Endothelial cell of umbilical vein (primary cell): Measurements from ENCODE around the gene JAZF1. TPM values are rescaled to one million over a fixed set of nuclear protein-coding genes. Genes with fewer than 3 reads are reported as not detected.
A peak's percentile ranks its signal among the peaks of the same experiment; 100 is the strongest.

ENCODE experiments used
- BruUV-seq: library from RNA; stranded (reverse); fragments of 400-500 nt; replicated peaks from 2 replicates; lab custom pipeline; 2021; lab: Mats Ljungman, UMichigan
- CTCF ChIA-PET: fragments of 300-600, 350-600 bp; sonication (Branson Sonifier 250); formaldehyde crosslinking; loops from one replicate; lab custom pipeline; 2021; ENCODE audit warnings: antibody characterized with exemption, inconsistent platforms; lab: Charles Lee
- POLR2A ChIA-PET: fragments of 300-600, 350-600 bp; sonication (Branson Sonifier 250); formaldehyde crosslinking; loops from one replicate; lab custom pipeline; 2021; ENCODE audit warnings: antibody characterized with exemption, inconsistent platforms; lab: Charles Lee
- DNase-seq: peaks from one replicate; pipeline ENCODE4 v3.0.0-alpha.2; 2011; ENCODE audit warnings: low read depth, low spot score
- FAIRE-seq: peaks from 2 replicates; lab custom pipeline; 2011; peaks lifted over from hg19 to GRCh38; lab: Jason Lieb, UNC
- H2AFZ ChIP-seq: 2 replicates; pipeline ENCODE4 v1.6.0; 2012; ENCODE audit warnings: low read depth, low read length, control low read depth, inconsistent platforms
- H3K27ac ChIP-seq: 2 replicates; pipeline ENCODE4 v1.5.1; 2011; ENCODE audit warnings: low read depth, mild to moderate bottlenecking, control low read depth, low read length, moderate library complexity; ENCODE audit not compliant: insufficient read depth
- H3K27me3 ChIP-seq, 2 experiments: 2 replicates each; pipeline versions ENCODE4 v1.6.0 to v1.6.1; 2011; ENCODE audit warnings: low read length in 2 of 2, mixed read lengths in 1 of 2; ENCODE audit not compliant: control insufficient read depth in 2 of 2, insufficient read depth in 2 of 2
- H3K36me3 ChIP-seq, 2 experiments: 2 replicates in 1 of 2; 3 replicates in 1 of 2; pipeline ENCODE4 v1.5.1; 2011; ENCODE audit warnings: low read length in 2 of 2, mild to moderate bottlenecking in 1 of 2, moderate library complexity in 1 of 2; ENCODE audit not compliant: control insufficient read depth in 2 of 2, insufficient read depth in 2 of 2; ENCODE audit errors: extremely low read depth in 1 of 2
- H3K4me1 ChIP-seq: 3 replicates; pipeline ENCODE4 v1.5.1; 2011; ENCODE audit warnings: mild to moderate bottlenecking, low read length; ENCODE audit not compliant: control insufficient read depth, insufficient read depth; ENCODE audit errors: extremely low read depth
- H3K4me2 ChIP-seq: 2 replicates; pipeline ENCODE4 v1.6.1; 2011; ENCODE audit warnings: low read length, control low read depth, mixed read lengths; ENCODE audit not compliant: insufficient read depth
- H3K4me3 ChIP-seq, 3 experiments: fragments of 200-600 bp in 1 of 3; sonication (generic), shearing (Covaris generic) in 1 of 3; replicated peaks in 1 of 3; 2 replicates each; pipeline ENCODE4 v1.5.1; 2011 to 2016; ENCODE audit warnings: control low read depth in 3 of 3, low read length in 3 of 3, mild to moderate bottlenecking in 2 of 3, inconsistent platforms in 1 of 3, low read depth in 1 of 3, moderate library complexity in 1 of 3; ENCODE audit not compliant: insufficient read depth in 1 of 3
- H3K79me2 ChIP-seq: 2 replicates; pipeline ENCODE4 v1.6.0; 2012; ENCODE audit warnings: low read length, inconsistent platforms; ENCODE audit not compliant: control insufficient read depth, insufficient read depth
- H3K9ac ChIP-seq: replicated peaks from 2 replicates; pipeline ENCODE3; 2011; ENCODE audit warnings: low read length, control low read depth; ENCODE audit not compliant: insufficient read depth; ENCODE audit errors: extremely low read depth
- H3K9me1 ChIP-seq: replicated peaks from 3 replicates; pipeline ENCODE4 v1.6.0; 2011; ENCODE audit warnings: mild to moderate bottlenecking, low read length; ENCODE audit not compliant: control insufficient read depth, insufficient read depth; ENCODE audit errors: extremely low read depth
- H3K9me3 ChIP-seq: replicated peaks from 2 replicates; pipeline ENCODE4 v1.5.1; 2012; ENCODE audit warnings: low read length, inconsistent platforms; ENCODE audit not compliant: control insufficient read depth, insufficient read depth
- H4K20me1 ChIP-seq: replicated peaks from 2 replicates; pipeline ENCODE3; 2011; ENCODE audit warnings: mild to moderate bottlenecking, low read length; ENCODE audit not compliant: control insufficient read depth, insufficient read depth; ENCODE audit errors: extremely low read depth
- EZH2 ChIP-seq: IDR thresholded peaks from 2 replicates; pipeline ENCODE4 v1.6.1; 2012; ENCODE audit warnings: borderline replicate concordance, low read depth, mild to moderate bottlenecking, moderate library complexity, low read length, inconsistent platforms; ENCODE audit not compliant: severe bottlenecking
- FOS ChIP-seq: IDR thresholded peaks from 2 replicates; pipeline ENCODE4 v1.6.1; 2011; ENCODE audit warnings: mild to moderate bottlenecking, low read length, moderate library complexity, borderline replicate concordance; ENCODE audit not compliant: insufficient read depth
- GATA2 ChIP-seq: IDR thresholded peaks from 2 replicates; pipeline ENCODE4 v1.7.0; 2011; ENCODE audit warnings: low read depth, mild to moderate bottlenecking, moderate library complexity, mixed read lengths, low read length; ENCODE audit not compliant: insufficient read length, insufficient read depth
- JUN ChIP-seq: IDR thresholded peaks from 2 replicates; pipeline ENCODE4 v1.6.1; 2011; ENCODE audit warnings: borderline replicate concordance, low read depth; ENCODE audit not compliant: insufficient read length, insufficient read depth
- MYC ChIP-seq: IDR thresholded peaks from one replicate; pipeline ENCODE4 v1.6.1; 2011; ENCODE audit warnings: mild to moderate bottlenecking, low read depth, low read length
- POLR2A ChIP-seq: IDR thresholded peaks from 2 replicates; pipeline ENCODE4 v1.6.1; 2012; ENCODE audit warnings: low read depth, mild to moderate bottlenecking, control low read depth, low read length
- POLR2AphosphoS5 ChIP-seq: IDR thresholded peaks from 2 replicates; pipeline ENCODE4 v1.6.1; 2012; ENCODE audit warnings: low read depth, mild to moderate bottlenecking, control low read depth, low read length, moderate library complexity; ENCODE audit not compliant: insufficient read depth
- dilution Hi-C: fragments of 300-500 bp; cut with MboI; formaldehyde crosslinking; loops from one replicate; pipeline ENCODE4 v1.15.0; 2019; ENCODE audit warnings: low sequenced_read_pairs; ENCODE audit not compliant: extremely low pct_ligation_motif_present
- intact Hi-C: fragments of 100-400 bp; cut with micrococcal nuclease; formaldehyde crosslinking; loops from one replicate; pipeline ENCODE4 v1.10.0; 2022
- polyA plus RNA-seq, 4 experiments: library from polyadenylated mRNA; depleted of rRNA in 3 of 4; stranded (reverse) in 3 of 4; unstranded in 1 of 4; fragments of >200 nt; gene quantifications; 2 replicates each; pipeline versions ENCODE4 v1.2.1 to v1.2.3, GENCODE V29; 2011 to 2012; ENCODE audit warnings: missing spikeins in 1 of 4
- total RNA-seq: library from RNA; stranded (reverse); gene quantifications from 2 replicates; pipeline ENCODE4 v1.2.3, GENCODE V29; 2021
- TF ChIP-seq, protein P1 (sequence below), 2 donors: IDR thresholded peaks; 1 replicate in 1 of 2; 2 replicates in 1 of 2; pipeline ENCODE4 v1.5.1; 2011; ENCODE audit warnings: low read length in 2 of 2, mild to moderate bottlenecking in 2 of 2, moderate library complexity in 2 of 2, control low read depth in 1 of 2, inconsistent platforms in 1 of 2, low read depth in 1 of 2; ENCODE audit not compliant: insufficient read depth in 1 of 2; ENCODE audit errors: extremely low read depth in 1 of 2
- TF ChIP-seq, protein P2 (sequence below): IDR thresholded peaks from 2 replicates; pipeline ENCODE4 v1.6.1; 2011; ENCODE audit not compliant: insufficient read depth, insufficient read length

Gene JAZF1
- total and polyA plus RNA-seq, 2 donors (not counting 3 experiments of a cell fraction or from before 2014, with no cell fraction given): 2.5 to 16.9 TPM

DNA sequence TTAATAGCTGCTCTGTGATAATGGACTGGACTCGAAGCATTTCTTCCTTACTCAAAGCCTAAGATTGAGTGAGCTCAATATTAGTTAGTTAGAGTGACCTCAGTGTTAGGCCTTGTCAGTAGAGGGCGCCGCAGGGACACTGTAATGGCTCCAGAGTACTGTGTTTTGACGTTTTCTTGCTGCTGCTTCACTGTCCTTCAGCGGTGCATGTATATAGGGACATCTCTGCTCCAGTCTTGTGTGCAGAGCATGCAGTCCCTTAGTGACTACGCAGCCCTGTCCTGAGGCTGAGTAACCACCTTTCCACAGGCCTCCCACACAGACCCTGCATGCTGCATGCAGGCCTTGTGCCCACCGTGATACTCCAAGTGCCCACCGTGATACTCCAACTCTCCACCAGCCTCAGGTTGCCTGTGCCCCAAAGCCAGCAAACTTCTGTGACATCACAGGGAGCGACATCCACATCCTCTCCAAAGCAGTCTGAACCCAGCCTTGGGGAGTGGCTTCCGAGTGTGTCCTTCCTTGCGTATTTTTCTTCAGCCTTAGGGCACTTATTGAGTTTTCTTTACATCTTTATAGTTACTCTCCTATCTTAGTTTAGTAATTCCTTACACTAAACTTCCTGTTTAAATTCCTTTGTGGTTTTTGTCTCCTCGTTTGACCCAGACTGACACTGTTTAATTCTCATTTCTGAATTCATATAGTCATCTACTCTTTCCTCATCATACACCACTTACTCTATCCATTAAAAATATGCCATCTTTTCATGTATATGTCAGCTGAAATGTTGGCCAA is 118.2 kb downstream of the JAZF1 start:
- dilution Hi-C loops: no loop called here
- H3K27ac ChIP-seq: no peak overlapping the region
- FAIRE-seq (peak; percentile 78), DNase-seq (peak; percentile 59)
- ChIA-PET CTCF (interaction anchor here (0.5 to 4.8 kb wide), 41 partner anchors 9 to 878 kb away, joined by 3 to 78 read pairs (median 4); partner anchors contain the start of genes HOXA11 and TAX1BP1), POLR2A (no interaction called here)
- H3K4me1 ChIP-seq: peaks cover 6% of the 10 kb centered on the region
- BruUV-seq: no TSS peak
- H3K9ac ChIP-seq: no peak overlapping the region
- no peak overlapping the region for H3K4me2 ChIP-seq
- no peaks in the 10 kb centered on the region for H4K20me1 ChIP-seq
- H3K9me3 ChIP-seq: no peaks in the 10 kb centered on the region
- intact Hi-C loops: loop anchor here (1.0 kb wide), 3 partner anchors 16 to 210 kb away; no protein-coding TSS in a partner anchor
- H3K27me3 ChIP-seq: no peaks in the 10 kb centered on the region
- no peak overlapping the region for H3K4me3 ChIP-seq
- H3K79me2 ChIP-seq: no peaks in the 10 kb centered on the region
- H3K9me1 ChIP-seq: no peaks in the 10 kb centered on the region
- TF ChIP-seq POLR2AphosphoS5: no peak
- TF ChIP-seq, protein P1, sequence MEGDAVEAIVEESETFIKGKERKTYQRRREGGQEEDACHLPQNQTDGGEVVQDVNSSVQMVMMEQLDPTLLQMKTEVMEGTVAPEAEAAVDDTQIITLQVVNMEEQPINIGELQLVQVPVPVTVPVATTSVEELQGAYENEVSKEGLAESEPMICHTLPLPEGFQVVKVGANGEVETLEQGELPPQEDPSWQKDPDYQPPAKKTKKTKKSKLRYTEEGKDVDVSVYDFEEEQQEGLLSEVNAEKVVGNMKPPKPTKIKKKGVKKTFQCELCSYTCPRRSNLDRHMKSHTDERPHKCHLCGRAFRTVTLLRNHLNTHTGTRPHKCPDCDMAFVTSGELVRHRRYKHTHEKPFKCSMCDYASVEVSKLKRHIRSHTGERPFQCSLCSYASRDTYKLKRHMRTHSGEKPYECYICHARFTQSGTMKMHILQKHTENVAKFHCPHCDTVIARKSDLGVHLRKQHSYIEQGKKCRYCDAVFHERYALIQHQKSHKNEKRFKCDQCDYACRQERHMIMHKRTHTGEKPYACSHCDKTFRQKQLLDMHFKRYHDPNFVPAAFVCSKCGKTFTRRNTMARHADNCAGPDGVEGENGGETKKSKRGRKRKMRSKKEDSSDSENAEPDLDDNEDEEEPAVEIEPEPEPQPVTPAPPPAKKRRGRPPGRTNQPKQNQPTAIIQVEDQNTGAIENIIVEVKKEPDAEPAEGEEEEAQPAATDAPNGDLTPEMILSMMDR (IDR thresholded peaks at IDR 0.05; ENCODE audit: extremely low read depth in 1 of 2, insufficient read depth in 1 of 2, low read depth in 1 of 2, low read length in 2 of 2): peak; percentile 67 to 77
- H2AFZ ChIP-seq: no peak overlapping the region
- H3K36me3 ChIP-seq: no peaks in the 10 kb centered on the region

- no TSS peak for BruUV-seq
- DNase-seq (no peak), FAIRE-seq (no peak)
- Histone ChIP-seq H3K9ac (no peak overlapping the region), H3K79me2 (no peaks in the 10 kb centered on the region), H3K27ac (no peak overlapping the region), H3K4me2 (no peak overlapping the region), H3K27me3 (no peaks in the 10 kb centered on the region), H3K9me3 (no peaks in the 10 kb centered on the region), H4K20me1 (no peaks in the 10 kb centered on the region), H3K36me3 (no peaks in the 10 kb centered on the region), H3K9me1 (peaks cover 2% of the 10 kb centered on the region), H3K4me3 (no peak overlapping the region), H2AFZ (no peak overlapping the region), H3K4me1 (peaks cover 6% of the 10 kb centered on the region)
- ChIA-PET POLR2A (no interaction called here), CTCF (interaction anchor here (0.5 to 4.8 kb wide), 40 partner anchors 9 to 877 kb away, joined by 3 to 78 read pairs (median 4); partner anchors contain the start of genes HOXA11 and TAX1BP1)
- intact Hi-C loops: loop anchor here (1.0 kb wide), 3 partner anchors 16 to 210 kb away; no protein-coding TSS in a partner anchor
- no peak for TF ChIP-seq FOS
- TF ChIP-seq, protein P2, sequence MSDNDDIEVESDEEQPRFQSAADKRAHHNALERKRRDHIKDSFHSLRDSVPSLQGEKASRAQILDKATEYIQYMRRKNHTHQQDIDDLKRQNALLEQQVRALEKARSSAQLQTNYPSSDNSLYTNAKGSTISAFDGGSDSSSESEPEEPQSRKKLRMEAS: no peak
- TF ChIP-seq, protein P1 (IDR thresholded peaks at IDR 0.05; ENCODE audit: extremely low read depth in 1 of 2, insufficient read depth in 1 of 2, low read depth in 1 of 2, low read length in 2 of 2): no peak
- no peak for TF ChIP-seq EZH2
- TF ChIP-seq JUN: no peak
- no peak for TF ChIP-seq GATA2
- no peak for TF ChIP-seq POLR2A
- TF ChIP-seq POLR2AphosphoS5: no peak
- no peak for TF ChIP-seq MYC
- dilution Hi-C loops: no loop called here
Observed at GRCh38 chr7:28061824-28062196, 118.8 kb downstream of the JAZF1 start.
